A549 (cell line): ENCODE data around the gene ZNF496.

ENCODE experiments used
- KDM1A ChIP-seq: fragments of 200-600 bp; sonication (generic); IDR thresholded peaks from 2 replicates; pipeline ENCODE4 v1.6.1; 2016; ENCODE audit warnings: low read depth, mild to moderate bottlenecking
- POLR2A ChIP-seq: IDR thresholded peaks from 2 replicates; pipeline ENCODE4 v1.6.1; 2012; ENCODE audit warnings: mild to moderate bottlenecking, low read length
- RFX5 ChIP-seq: fragments of 450-650 bp; IDR thresholded peaks from 2 replicates; pipeline ENCODE4 v1.7.1; 2014; ENCODE audit warnings: antibody characterized with exemption, mild to moderate bottlenecking, moderate library complexity
- ZFP36 ChIP-seq: fragments of 450-650 bp; IDR thresholded peaks from 2 replicates; pipeline ENCODE4 v1.6.1; 2014; ENCODE audit warnings: borderline replicate concordance; ENCODE audit not compliant: partially characterized antibody
- TF ChIP-seq, protein P1 (sequence below): fragments of 200-600 bp; sonication (generic); IDR thresholded peaks from 2 replicates; pipeline ENCODE4 v1.6.1; 2016; ENCODE audit warnings: antibody characterized with exemption, mild to moderate bottlenecking, moderate library complexity
- TF ChIP-seq, protein P2 (sequence below): fragments of >200 bp; sonication (Bioruptor Twin); formaldehyde crosslinking; IDR thresholded peaks from 3 replicates; pipeline ENCODE4 v1.5.1; 2016
- TF ChIP-seq, protein P3 (sequence below): fragments of 250-450 bp; sonication (Bioruptor Pico); IDR thresholded peaks from 2 replicates; pipeline ENCODE4 v1.5.0; 2021; ENCODE audit warnings: mild to moderate bottlenecking, moderate library complexity, borderline replicate concordance

DNA sequence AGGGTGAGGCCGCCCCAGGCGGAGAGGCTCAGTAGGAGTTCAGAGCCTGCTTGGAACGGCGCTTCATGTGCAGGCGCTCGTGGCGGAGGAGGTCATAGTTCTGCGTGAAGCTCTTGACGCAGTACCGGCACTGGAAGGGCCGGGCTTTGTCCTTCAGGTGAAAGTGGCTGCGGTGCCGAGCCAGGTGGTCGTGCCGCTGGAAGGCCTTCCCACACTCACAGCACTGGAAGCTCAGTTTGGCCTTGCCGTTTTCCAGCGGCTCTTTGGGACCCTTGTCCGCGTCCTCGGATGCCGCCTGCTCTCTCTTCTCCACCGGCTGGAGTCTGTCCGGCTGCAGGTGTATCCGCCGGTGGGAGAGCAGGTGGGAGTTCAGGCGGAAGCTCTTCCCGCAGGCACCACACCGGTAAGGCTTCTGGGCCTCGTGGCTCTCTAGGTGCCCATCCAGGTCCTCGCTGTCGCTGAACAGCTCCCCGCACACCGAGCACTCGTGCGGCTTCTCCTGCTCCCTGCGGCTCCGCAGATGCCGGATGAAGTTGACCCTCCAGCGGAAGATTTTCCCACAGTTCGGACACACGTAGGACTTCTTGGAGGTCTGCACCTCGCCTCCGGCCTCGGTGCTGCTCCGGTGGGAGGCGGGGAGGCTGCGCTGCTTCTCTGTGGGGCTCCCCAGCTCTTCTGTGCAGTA is 31.0 kb downstream of the ZNF496 start:
- no peak for TF ChIP-seq KDM1A
- no peak for TF ChIP-seq POLR2A
- no peak for TF ChIP-seq ZFP36
- TF ChIP-seq, protein P1, sequence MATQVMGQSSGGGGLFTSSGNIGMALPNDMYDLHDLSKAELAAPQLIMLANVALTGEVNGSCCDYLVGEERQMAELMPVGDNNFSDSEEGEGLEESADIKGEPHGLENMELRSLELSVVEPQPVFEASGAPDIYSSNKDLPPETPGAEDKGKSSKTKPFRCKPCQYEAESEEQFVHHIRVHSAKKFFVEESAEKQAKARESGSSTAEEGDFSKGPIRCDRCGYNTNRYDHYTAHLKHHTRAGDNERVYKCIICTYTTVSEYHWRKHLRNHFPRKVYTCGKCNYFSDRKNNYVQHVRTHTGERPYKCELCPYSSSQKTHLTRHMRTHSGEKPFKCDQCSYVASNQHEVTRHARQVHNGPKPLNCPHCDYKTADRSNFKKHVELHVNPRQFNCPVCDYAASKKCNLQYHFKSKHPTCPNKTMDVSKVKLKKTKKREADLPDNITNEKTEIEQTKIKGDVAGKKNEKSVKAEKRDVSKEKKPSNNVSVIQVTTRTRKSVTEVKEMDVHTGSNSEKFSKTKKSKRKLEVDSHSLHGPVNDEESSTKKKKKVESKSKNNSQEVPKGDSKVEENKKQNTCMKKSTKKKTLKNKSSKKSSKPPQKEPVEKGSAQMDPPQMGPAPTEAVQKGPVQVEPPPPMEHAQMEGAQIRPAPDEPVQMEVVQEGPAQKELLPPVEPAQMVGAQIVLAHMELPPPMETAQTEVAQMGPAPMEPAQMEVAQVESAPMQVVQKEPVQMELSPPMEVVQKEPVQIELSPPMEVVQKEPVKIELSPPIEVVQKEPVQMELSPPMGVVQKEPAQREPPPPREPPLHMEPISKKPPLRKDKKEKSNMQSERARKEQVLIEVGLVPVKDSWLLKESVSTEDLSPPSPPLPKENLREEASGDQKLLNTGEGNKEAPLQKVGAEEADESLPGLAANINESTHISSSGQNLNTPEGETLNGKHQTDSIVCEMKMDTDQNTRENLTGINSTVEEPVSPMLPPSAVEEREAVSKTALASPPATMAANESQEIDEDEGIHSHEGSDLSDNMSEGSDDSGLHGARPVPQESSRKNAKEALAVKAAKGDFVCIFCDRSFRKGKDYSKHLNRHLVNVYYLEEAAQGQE = no peak
- TF ChIP-seq, protein P2, sequence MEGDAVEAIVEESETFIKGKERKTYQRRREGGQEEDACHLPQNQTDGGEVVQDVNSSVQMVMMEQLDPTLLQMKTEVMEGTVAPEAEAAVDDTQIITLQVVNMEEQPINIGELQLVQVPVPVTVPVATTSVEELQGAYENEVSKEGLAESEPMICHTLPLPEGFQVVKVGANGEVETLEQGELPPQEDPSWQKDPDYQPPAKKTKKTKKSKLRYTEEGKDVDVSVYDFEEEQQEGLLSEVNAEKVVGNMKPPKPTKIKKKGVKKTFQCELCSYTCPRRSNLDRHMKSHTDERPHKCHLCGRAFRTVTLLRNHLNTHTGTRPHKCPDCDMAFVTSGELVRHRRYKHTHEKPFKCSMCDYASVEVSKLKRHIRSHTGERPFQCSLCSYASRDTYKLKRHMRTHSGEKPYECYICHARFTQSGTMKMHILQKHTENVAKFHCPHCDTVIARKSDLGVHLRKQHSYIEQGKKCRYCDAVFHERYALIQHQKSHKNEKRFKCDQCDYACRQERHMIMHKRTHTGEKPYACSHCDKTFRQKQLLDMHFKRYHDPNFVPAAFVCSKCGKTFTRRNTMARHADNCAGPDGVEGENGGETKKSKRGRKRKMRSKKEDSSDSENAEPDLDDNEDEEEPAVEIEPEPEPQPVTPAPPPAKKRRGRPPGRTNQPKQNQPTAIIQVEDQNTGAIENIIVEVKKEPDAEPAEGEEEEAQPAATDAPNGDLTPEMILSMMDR = no peak
- TF ChIP-seq, protein P3, sequence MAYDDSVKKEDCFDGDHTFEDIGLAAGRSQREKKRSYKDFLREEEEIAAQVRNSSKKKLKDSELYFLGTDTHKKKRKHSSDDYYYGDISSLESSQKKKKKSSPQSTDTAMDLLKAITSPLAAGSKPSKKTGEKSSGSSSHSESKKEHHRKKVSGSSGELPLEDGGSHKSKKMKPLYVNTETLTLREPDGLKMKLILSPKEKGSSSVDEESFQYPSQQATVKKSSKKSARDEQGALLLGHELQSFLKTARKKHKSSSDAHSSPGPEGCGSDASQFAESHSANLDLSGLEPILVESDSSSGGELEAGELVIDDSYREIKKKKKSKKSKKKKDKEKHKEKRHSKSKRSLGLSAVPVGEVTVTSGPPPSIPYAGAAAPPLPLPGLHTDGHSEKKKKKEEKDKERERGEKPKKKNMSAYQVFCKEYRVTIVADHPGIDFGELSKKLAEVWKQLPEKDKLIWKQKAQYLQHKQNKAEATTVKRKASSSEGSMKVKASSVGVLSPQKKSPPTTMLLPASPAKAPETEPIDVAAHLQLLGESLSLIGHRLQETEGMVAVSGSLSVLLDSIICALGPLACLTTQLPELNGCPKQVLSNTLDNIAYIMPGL (CRISPR knock-in tag) = no peak
- TF ChIP-seq RFX5 = no peak
